Heart left ventricle (tissue), 16 donors: ENCODE measurements around the gene PTGR3. TPM values are rescaled to one million over a fixed set of nuclear protein-coding genes. Genes with fewer than 3 reads are reported as not detected.

Source experiments
- ATAC-seq, 4 donors: fragments of 200-7000 bp; cut with Tn5 transposase; one replicate each; pipeline ENCODE4 v1.9.1; 2020 to 2022; ENCODE audit warnings: moderate library complexity in 4 of 4, mild to moderate bottlenecking in 3 of 4, moderate number of reproducible peaks in 1 of 4
- DNase-seq, 5 donors: peaks; one replicate each; pipeline ENCODE4 v3.0.0-alpha.2; 2020
- H3K27ac ChIP-seq, 12 donors: fragments of 200-600 bp; sonication (generic) in 4 of 12; one replicate each; pipeline versions ENCODE4 v1.5.0 to v1.8.0; 2016 to 2022; ENCODE audit warnings: mild to moderate bottlenecking in 2 of 12
- H3K27me3 ChIP-seq, 9 donors: fragments of 200-600 bp; sonication (generic) in 2 of 9; one replicate each; pipeline versions ENCODE4 v1.5.1 to v1.8.0; 2016 to 2022; ENCODE audit warnings: mild to moderate bottlenecking in 3 of 9
- H3K36me3 ChIP-seq, 9 donors: fragments of 200-600 bp; sonication (generic) in 2 of 9; one replicate each; pipeline versions ENCODE4 v1.5.0 to v1.8.0; 2018 to 2022; ENCODE audit warnings: mild to moderate bottlenecking in 2 of 9
- H3K4me1 ChIP-seq, 12 donors: fragments of 200-600 bp; sonication (generic) in 4 of 12; one replicate each; pipeline versions ENCODE4 v1.5.0 to v1.8.0; 2016 to 2022; ENCODE audit warnings: mild to moderate bottlenecking in 3 of 12
- H3K4me3 ChIP-seq, 12 donors: fragments of 200-600 bp; sonication (generic) in 4 of 12; one replicate each; pipeline versions ENCODE4 v1.5.0 to v1.8.0; 2017 to 2022; ENCODE audit warnings: mild to moderate bottlenecking in 9 of 12, moderate library complexity in 4 of 12
- H3K9me3 ChIP-seq, 12 donors: fragments of 200-600 bp; sonication (generic) in 4 of 12; one replicate each; pipeline versions ENCODE4 v1.5.0 to v1.8.0; 2016 to 2022; ENCODE audit warnings: mild to moderate bottlenecking in 1 of 12
- CTCF ChIP-seq, 12 donors: fragments of 200-600 bp; sonication (generic) in 4 of 12; IDR thresholded peaks; one replicate each; pipeline versions ENCODE4 v1.5.0 to v1.8.0; 2018 to 2022; ENCODE audit warnings: antibody characterized with exemption in 12 of 12, mild to moderate bottlenecking in 5 of 12
- POLR2A ChIP-seq, 2 donors: fragments of 450-650 bp; IDR thresholded peaks; one replicate each; pipeline ENCODE4 v1.6.1; 2017; ENCODE audit warnings: antibody characterized with exemption in 2 of 2, mild to moderate bottlenecking in 2 of 2, moderate library complexity in 2 of 2
- WGBS, 4 donors: extraction: QIAGEN DNeasy Blood & Tissue Kit in 2 of 4; methylation state at CpG; one replicate each; pipeline versions ENCODE4 v1.1.5 to v1.1.7; 2013 to 2018; 5-methylcytosine and 5-hydroxymethylcytosine counted together
- intact Hi-C, 10 donors: fragments of 100-400 bp; cut with DNase I; formaldehyde crosslinking; loops; one replicate each; pipeline versions ENCODE4 v1.11.1 to v1.14.2; 2022
- polyA plus RNA-seq, 2 donors: library from polyadenylated mRNA; stranded (reverse); fragments of 200-250 nt; gene quantifications; one replicate each; pipeline ENCODE4 v1.2.3, GENCODE V29; 2013
- total RNA-seq, 9 donors: library from RNA; depleted of rRNA in 2 of 9; stranded (reverse); fragments of >200 nt in 2 of 9; fragmentation: NEBNext Ultra II Directional in 3 of 9; extraction: Animal tissue kit (Norgen Biotek cat#: 25700) in 3 of 9; gene quantifications; one replicate each; pipeline versions ENCODE4 v1.1.0 to v1.2.4, GENCODE V29; 2016 to 2023
- donor health status: ischemic (EF 13 %, LVEDD 7.1; RV severe dilation, severe dysfunction).
- donor health status: healthy with polysubstance abuse.
- donor health status: DM: no; HTN: yes; CAD: no.
- donor health status: DM: no; HTN: no; CAD: no.
- donor health status: ischemic (EF 25% LVEDD 6.9; RV normal size, moderate dysfunction).
- donor health status: ischemic (EF 25% LVEDD 5.7; RV mildly dilated, moderate dysfunction).
- donor health status: healthy.
- donor health status: DM: yes; HTN: yes; CAD: no.
- donor health status: ischemic (EF 35%, LVEDD 5.7; RV mildly dilated, moderate dysfunction).
- donor health status: nonischemic (EF 11% LVEDD 7.7; RV severe dilation, severe dysfunction).
- donor health status: DM: yes; HTN: yes; CAD: no.
- donor health status: PGD.
- donor health status: ischemic (EF 29% LVEDD 5.4; RV normal size, mild dysfunction).
- donor health status: nonischemic (EF 23%, LVEDD 6.1; RV moderate dilation, normal function).

PTGR3 gene
- total and polyA plus RNA-seq, 11 donors: 13.6 to 58.2 (median 49.1) TPM

- Histone ChIP-seq H3K4me1 (peaks cover 0 to 21% (median 7%) of the 10 kb centered on the region in 12 donors), H3K36me3 (no peaks in the 10 kb centered on the region), H3K27me3 (no peaks in the 10 kb centered on the region), H3K4me3 (no peak overlapping the region), H3K27ac (no peak overlapping the region), H3K9me3 (no peaks in the 10 kb centered on the region)
- DNase-seq (no peak), ATAC-seq (no peak)
- TF ChIP-seq POLR2A (IDR thresholded peaks at IDR 0.05) (no peak), CTCF (IDR thresholded peaks at IDR 0.05) (peak in 6 of 12 donors; percentile 10 to 30 (median 22))
- 51 to 61% (median 54%) methylated on average over 5 of the region's 5 CpGs for WGBS, 4 donors
- intact Hi-C loops: loop anchor here in 7 of 10 donors (2.0 to 10.0 kb wide), 5 partner anchors 32 to 304 kb away; partner anchors contain the start of gene PTGR3 (in 3 of the 7)
Measured at GRCh38 chr18:75173125-75173432, 35.9 kb downstream of the PTGR3 start.

- H3K4me1 ChIP-seq: peaks cover 0 to 23% (median 7%) of the 10 kb centered on the region in 12 donors
- H3K9me3 ChIP-seq: no peaks in the 10 kb centered on the region
- H3K27ac ChIP-seq: peak overlapping the region in 3 of 12 donors; percentile 81 to 89 (median 84)
- H3K27me3 ChIP-seq: no peaks in the 10 kb centered on the region
- intact Hi-C loops: loop anchor here in 7 of 10 donors (2.0 to 10.0 kb wide), 5 partner anchors 32 to 305 kb away; partner anchors contain the start of gene PTGR3 (in 3 of the 7)
- TF ChIP-seq POLR2A (IDR thresholded peaks at IDR 0.05): no peak
- TF ChIP-seq CTCF (IDR thresholded peaks at IDR 0.05): no peak
- no peaks in the 10 kb centered on the region for H3K36me3 ChIP-seq
- H3K4me3 ChIP-seq: no peak overlapping the region
- 67 to 88% (median 75%) methylated on average over 17 of the region's 17 CpGs for WGBS, 4 donors
- DNase-seq (no peak), ATAC-seq (no peak)
Measured at GRCh38 chr18:75172299-75173124, 36.4 kb downstream of the PTGR3 start.

GRCh38 chr18:75170916-75171315 is 38.0 kb downstream of the PTGR3 start:
- Histone ChIP-seq H3K4me1 (peaks cover 0 to 23% (median 7%) of the 10 kb centered on the region in 12 donors), H3K9me3 (no peaks in the 10 kb centered on the region), H3K27me3 (no peaks in the 10 kb centered on the region), H3K4me3 (peak overlapping the region in 3 of 12 donors; percentile 11 to 48 (median 34)), H3K27ac (peak overlapping the region; percentile 68 to 92 (median 74)), H3K36me3 (no peaks in the 10 kb centered on the region)
- whole genome bisulfite sequencing, 4 donors: 61 to 75% (median 67%) methylated on average over 11 of the region's 11 CpGs
- TF ChIP-seq POLR2A (IDR thresholded peaks at IDR 0.05) (no peak), CTCF (IDR thresholded peaks at IDR 0.05) (no peak)
- intact Hi-C loops: loop anchor here in 6 of 10 donors (5.0 to 10.0 kb wide), 4 partner anchors 36 to 306 kb away; partner anchors contain the start of gene PTGR3 (in 3 of the 6)
- ATAC-seq (peak in 1 of 4 donors; percentile 67), DNase-seq (peak in 2 of 5 donors; percentile 52 to 54)
